Fibroblast of pulmonary artery (primary cell): ENCODE data around the gene RYR3.

Experiments used
- DNase-seq: peaks from one replicate; pipeline ENCODE4 v3.0.0-alpha.2; 2010; ENCODE audit warnings: low read depth
- H3K4me3 ChIP-seq: replicated peaks from 2 replicates; pipeline ENCODE4 v1.5.1; 2011; ENCODE audit warnings: low read depth, mild to moderate bottlenecking, control low read depth, low read length, moderate library complexity
- TF ChIP-seq, protein P1 (sequence below): IDR thresholded peaks from 2 replicates; pipeline ENCODE4 v1.5.1; 2011; ENCODE audit warnings: mild to moderate bottlenecking, control low read depth, low read length, inconsistent platforms; ENCODE audit errors: missing control alignments

The RYR3 gene

DNA sequence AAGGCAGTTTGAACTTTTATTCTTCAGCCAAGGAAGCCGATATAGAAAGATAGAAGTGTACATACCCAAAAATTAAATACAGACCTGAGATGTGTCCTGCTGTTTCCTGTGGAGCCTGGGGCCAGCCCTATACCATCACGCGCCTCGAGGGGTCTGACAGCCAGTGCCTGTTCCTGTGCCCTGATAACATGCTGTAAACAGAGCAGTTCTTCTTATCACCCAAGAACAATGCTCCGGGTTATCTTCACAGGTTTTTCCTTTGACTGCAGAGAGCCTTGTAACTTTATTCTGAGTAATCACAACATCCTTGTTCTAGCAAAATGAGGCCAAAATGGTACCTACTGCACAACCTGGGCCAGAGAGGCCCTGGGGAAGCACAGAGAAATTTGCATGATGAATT is 367.8 kb downstream of the RYR3 start:
- TF ChIP-seq, protein P1, sequence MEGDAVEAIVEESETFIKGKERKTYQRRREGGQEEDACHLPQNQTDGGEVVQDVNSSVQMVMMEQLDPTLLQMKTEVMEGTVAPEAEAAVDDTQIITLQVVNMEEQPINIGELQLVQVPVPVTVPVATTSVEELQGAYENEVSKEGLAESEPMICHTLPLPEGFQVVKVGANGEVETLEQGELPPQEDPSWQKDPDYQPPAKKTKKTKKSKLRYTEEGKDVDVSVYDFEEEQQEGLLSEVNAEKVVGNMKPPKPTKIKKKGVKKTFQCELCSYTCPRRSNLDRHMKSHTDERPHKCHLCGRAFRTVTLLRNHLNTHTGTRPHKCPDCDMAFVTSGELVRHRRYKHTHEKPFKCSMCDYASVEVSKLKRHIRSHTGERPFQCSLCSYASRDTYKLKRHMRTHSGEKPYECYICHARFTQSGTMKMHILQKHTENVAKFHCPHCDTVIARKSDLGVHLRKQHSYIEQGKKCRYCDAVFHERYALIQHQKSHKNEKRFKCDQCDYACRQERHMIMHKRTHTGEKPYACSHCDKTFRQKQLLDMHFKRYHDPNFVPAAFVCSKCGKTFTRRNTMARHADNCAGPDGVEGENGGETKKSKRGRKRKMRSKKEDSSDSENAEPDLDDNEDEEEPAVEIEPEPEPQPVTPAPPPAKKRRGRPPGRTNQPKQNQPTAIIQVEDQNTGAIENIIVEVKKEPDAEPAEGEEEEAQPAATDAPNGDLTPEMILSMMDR: no peak

DNA sequence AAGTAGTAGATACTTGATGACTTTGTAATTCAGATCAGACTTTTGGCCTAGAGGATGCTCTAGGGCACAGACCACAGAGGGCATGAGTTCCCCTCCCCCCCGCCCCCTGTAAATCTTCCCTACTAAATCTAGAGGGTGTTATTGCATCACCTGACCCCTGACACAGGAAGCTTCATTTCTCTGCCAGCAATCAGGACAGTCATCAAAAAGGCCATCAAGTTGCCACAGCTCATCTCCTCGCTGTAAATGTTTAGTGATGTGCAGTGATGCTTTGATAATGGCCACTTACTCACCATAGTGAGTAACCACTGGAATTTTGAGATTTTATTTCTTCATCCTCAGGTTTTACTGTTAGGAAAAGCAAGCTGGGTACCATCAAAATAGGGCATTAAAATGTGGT is 368.3 kb downstream of the RYR3 start:
- no peak for DNase-seq
- TF ChIP-seq, protein P1: no peak
- H3K4me3 ChIP-seq: no peak overlapping the region

More for the DNA sequence above, 367.8 kb downstream of the RYR3 start:
- DNase-seq: no peak
- no peak overlapping the region for H3K4me3 ChIP-seq

DNA sequence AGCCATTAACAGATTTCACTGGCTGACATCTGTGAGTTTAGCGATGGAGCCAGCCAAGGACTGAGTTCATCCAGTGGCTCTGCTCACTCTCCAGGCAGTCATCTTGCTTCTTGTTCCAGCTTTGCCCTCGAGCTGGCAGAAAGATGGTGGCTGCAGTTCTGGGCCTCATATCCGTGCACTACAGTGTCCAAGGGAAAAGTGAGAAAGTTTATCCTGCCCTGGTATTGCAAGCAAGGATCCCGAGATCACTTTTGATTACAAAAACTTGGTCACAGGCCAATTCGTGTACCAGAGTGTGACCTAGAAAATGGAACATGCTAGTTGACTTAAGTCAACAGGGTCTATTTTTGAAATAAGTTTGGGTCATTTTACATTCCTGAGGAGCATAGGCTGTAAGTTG is 369.6 kb downstream of the RYR3 start:
- no peak for DNase-seq
- H3K4me3 ChIP-seq: no peak overlapping the region
- TF ChIP-seq, protein P1: no peak

DNA sequence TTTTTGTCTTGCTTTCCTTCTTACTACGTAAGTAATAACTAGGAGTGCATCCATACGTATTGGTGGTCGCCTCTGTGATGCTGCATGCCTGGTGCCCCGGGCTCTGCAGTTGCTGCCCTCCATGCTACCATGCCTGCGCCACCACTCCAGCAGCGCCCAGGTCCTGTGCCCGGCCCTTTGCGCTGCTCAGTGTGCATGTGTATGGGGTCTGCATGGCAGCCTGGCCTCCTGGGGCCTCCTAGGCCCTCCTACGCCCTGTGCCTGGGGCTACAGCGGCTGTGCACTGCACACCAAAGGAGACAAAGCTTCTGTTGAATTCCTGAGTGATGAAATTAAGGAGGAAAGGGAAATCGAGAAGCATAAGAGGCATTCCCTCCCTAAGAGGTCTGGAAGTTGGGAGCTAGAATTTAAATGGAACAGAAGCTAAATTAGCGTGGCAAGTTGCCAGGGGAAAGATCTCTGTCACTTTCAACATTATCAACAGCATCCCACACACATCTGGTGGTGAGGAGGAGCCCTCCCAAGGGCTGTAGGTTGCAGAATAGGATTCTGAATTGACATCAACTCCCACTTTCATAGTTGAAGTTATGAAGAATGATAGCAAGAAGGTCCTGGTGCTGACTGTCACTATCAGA is 382.5 kb downstream of the RYR3 start:
- no peak for DNase-seq
- H3K4me3 ChIP-seq: no peak overlapping the region
- TF ChIP-seq, protein P1: no peak

DNA sequence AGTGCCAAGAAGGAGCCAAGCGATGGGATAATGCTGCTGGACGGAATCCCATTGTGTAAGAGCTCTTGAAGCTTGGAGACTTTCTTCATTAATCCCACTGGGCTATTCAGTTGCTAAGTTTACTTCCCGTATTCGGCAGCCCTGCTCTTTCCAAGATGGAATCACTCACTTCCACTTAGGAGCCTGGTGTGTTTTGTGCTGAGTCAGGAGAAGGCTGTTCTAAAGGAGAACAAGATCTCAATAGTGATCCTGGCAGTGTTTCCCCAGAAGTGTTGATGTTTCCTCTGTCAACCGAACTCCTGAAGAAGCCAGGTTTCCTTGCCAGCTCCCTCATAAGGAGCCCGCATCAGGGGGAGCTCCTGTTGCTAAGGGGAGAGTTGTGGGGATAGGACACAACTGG is 387.4 kb downstream of the RYR3 start:
- H3K4me3 ChIP-seq: no peak overlapping the region
- TF ChIP-seq, protein P1: no peak
- DNase-seq: no peak

DNA sequence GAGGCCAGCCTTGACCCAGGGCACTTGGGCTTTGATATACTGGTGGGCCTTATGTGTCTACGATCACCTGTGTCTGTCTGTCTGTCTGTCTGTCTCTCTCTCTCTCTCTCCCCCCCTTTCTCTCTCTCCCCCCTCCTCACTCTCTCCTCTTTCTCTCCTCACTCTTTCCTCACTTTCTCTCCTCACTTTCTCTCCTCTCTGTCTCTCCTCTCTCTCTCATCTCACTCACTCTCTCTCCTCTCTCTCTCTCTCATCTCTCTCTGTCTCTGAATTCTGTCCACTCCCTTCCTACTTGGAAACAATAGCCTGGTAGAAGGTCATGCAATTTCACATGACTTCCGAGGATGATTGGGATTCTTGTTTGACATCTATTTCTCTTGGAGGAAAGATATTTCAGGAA is 388.4 kb downstream of the RYR3 start:
- no peak overlapping the region for H3K4me3 ChIP-seq
- TF ChIP-seq, protein P1: no peak
- DNase-seq: no peak

DNA sequence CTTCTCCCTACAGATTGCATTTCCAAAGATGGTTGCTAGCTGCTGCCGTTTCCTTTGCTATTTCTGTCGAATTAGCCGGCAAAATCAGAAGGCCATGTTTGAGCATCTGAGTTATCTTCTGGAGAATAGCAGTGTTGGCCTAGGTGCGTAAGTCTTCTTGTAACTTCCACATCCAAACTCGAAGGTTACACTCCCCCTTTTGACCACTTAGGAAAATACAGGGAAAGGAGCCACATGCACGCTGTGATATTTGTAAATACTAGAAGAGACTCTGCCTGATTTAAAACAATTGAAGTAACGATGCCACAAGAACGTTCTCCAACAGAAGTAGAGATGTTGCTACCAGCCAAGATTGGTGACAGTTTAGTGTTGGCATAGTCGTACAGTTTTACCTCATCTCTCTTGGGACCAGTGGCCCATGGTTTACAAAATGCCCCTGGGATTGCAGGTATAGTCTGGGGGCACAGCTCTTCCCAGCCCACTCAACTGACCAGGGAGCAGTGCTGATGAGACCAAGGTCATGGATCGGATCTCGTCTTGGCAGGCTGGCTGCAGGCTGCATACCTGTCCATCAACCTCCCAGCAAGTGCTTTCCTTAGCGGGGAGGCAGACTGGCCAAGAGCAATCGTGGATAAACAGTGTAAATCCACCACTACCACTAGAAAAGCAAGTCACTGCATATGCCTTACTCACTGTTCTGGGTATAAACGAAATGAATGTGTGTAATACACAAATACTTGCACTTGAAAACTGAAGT is 389.1 kb downstream of the RYR3 start:
- TF ChIP-seq, protein P1: peak; percentile 38
- H3K4me3 ChIP-seq: no peak overlapping the region
- peak; percentile 41 for DNase-seq
